H1 (cell line): Measurements from ENCODE around the gene CAV1. TPM values are rescaled to one million over a fixed set of nuclear protein-coding genes. Genes with fewer than 3 reads are reported as not detected.

Experiments used
- ASH2L ChIP-seq: fragments of 200-600, 300-600 bp; sonication (generic); IDR thresholded peaks from one replicate; pipeline ENCODE4 v1.7.1; 2017; ENCODE audit warnings: low read length
- CHD2 ChIP-seq: IDR thresholded peaks from 2 replicates; pipeline ENCODE4 v1.6.1; 2012; ENCODE audit warnings: low read length, improper control_type of control experiment
- CHD7 ChIP-seq: fragments of 300-600 bp; sonication (generic); IDR thresholded peaks from 2 replicates; pipeline ENCODE4 v1.7.1; 2012; ENCODE audit warnings: low read length, moderate library complexity, mild to moderate bottlenecking, inconsistent platforms; ENCODE audit not compliant: insufficient replicate concordance
- FOSL1 ChIP-seq: IDR thresholded peaks from 2 replicates; pipeline ENCODE4 v1.6.1; 2011; ENCODE audit warnings: mild to moderate bottlenecking, low read depth, low read length, moderate library complexity; ENCODE audit not compliant: insufficient read depth
- HDAC6 ChIP-seq: IDR thresholded peaks from one replicate; pipeline ENCODE4 v1.7.1; 2012; ENCODE audit warnings: low read depth, mild to moderate bottlenecking, inconsistent platforms, low read length, moderate library complexity
- JUND ChIP-seq: IDR thresholded peaks from 2 replicates; pipeline ENCODE4 v1.6.1; 2011; ENCODE audit warnings: mild to moderate bottlenecking, improper control_type of control experiment, low read length
- TCF12 ChIP-seq: IDR thresholded peaks from 2 replicates; pipeline ENCODE4 v1.6.1; 2011; ENCODE audit warnings: low read depth, mild to moderate bottlenecking, low read length
- polyA plus RNA-seq, 7 experiments: library from polyadenylated mRNA; depleted of rRNA in 3 of 7; stranded (reverse) in 5 of 7; unstranded in 2 of 7; fragments of >200 nt in 5 of 7; fragments of 200-250 nt in 2 of 7; gene quantifications; 1 replicate in 5 of 7; 2 replicates in 1 of 7; 4 replicates in 1 of 7; pipeline versions ENCODE4 v1.2.1 to v1.2.3, GENCODE V29; 2011 to 2013; ENCODE audit warnings: missing spikeins in 2 of 7, mixed read lengths in 2 of 7
- total RNA-seq: library from RNA; stranded (reverse); fragmentation: NEBNext Ultra II Directional; extraction: Animal tissue kit (Norgen Biotek cat#: 25700); gene quantifications from 2 replicates; pipeline ENCODE4 v1.2.1, GENCODE V29; 2021

Gene CAV1
- total and polyA plus RNA-seq, 2 of the 8 experiments (the other 6 are each of a cell fraction or from before 2014, with no cell fraction given), result 16.3 to 21.8 TPM

DNA sequence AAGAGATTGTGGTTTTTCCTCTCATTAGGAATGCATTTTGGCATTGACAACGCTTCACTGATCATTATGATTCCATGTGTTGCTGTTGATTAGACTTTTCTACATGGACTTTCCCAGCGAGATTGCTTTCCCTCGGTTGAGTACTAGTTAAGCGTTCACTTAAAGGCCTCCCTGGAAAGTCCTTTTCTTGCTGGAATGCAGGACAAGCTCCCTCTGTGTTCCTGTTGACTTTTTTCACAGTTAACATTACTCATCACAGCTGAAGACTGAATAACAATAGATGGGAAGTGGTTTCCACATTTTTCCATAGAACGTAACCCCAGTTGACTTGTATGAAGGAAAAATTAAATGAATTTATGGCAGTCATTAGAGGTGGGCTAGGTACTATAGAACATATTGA lies 2.6 kb upstream of the CAV1 start (continued):
- no peak for TF ChIP-seq CHD7
- no peak for TF ChIP-seq CHD2
- no peak for TF ChIP-seq TCF12
- no peak for TF ChIP-seq FOSL1
- TF ChIP-seq HDAC6, result no peak
- peak; percentile 72 for TF ChIP-seq JUND
- peak; percentile 28 for TF ChIP-seq ASH2L
